Measurements from ENCODE around the gene UNC80. TPM values are rescaled to one million over a fixed set of nuclear protein-coding genes. Genes with fewer than 3 reads are reported as not detected.
A peak's percentile ranks its signal among the peaks of the same experiment; 100 is the strongest.
"Not testable (repeated sequence)": the region's sequence is repeated elsewhere in the genome, so short reads cannot be mapped to it uniquely, and the experiment has no call there.

UNC80 gene
- total RNA-seq, 4 donors from 2014 or later, result under 0.01 to 0.17 (median 0.09) TPM

GRCh38 chr2:209787416-209787815 lies 15.8 kb downstream of the UNC80 start:
- TF ChIP-seq EP300 (IDR thresholded peaks at IDR 0.05) (no peak), POLR2A (IDR thresholded peaks at IDR 0.05; ENCODE audit: low read depth) (no peak), POLR2AphosphoS5 (IDR thresholded peaks at IDR 0.05) (no peak)
- no peak overlapping the region for H3K4me3 ChIP-seq
- intact Hi-C loops (cut with DNase I), result no loop called here
- DNase-seq (ENCODE audit: extremely low spot score), result no peak
- 96% methylated on average over 5 of the region's 5 CpGs for WGBS
- H3K27me3 ChIP-seq, result no peaks in the 10 kb centered on the region
- no peaks in the 10 kb centered on the region for H3K9me3 ChIP-seq
- no peak overlapping the region for H3K27ac ChIP-seq (replicated peaks in 1 of 4)
- no peaks in the 10 kb centered on the region for H3K4me1 ChIP-seq
- no peaks in the 10 kb centered on the region for H3K36me3 ChIP-seq

- TF ChIP-seq EP300 (IDR thresholded peaks at IDR 0.05) (no peak), POLR2AphosphoS5 (IDR thresholded peaks at IDR 0.05) (no peak), POLR2A (IDR thresholded peaks at IDR 0.05; ENCODE audit: low read depth) (no peak)
- TF ChIP-seq, protein P1, sequence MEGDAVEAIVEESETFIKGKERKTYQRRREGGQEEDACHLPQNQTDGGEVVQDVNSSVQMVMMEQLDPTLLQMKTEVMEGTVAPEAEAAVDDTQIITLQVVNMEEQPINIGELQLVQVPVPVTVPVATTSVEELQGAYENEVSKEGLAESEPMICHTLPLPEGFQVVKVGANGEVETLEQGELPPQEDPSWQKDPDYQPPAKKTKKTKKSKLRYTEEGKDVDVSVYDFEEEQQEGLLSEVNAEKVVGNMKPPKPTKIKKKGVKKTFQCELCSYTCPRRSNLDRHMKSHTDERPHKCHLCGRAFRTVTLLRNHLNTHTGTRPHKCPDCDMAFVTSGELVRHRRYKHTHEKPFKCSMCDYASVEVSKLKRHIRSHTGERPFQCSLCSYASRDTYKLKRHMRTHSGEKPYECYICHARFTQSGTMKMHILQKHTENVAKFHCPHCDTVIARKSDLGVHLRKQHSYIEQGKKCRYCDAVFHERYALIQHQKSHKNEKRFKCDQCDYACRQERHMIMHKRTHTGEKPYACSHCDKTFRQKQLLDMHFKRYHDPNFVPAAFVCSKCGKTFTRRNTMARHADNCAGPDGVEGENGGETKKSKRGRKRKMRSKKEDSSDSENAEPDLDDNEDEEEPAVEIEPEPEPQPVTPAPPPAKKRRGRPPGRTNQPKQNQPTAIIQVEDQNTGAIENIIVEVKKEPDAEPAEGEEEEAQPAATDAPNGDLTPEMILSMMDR (IDR thresholded peaks at IDR 0.05), result no peak
- H3K4me1 ChIP-seq, result no peaks in the 10 kb centered on the region
- no peak overlapping the region for H3K27ac ChIP-seq (replicated peaks in 1 of 4)
- no peaks in the 10 kb centered on the region for H3K27me3 ChIP-seq
- 48% methylated on average over 1 of the region's 1 CpG for WGBS
- intact Hi-C loops (cut with DNase I), result no loop called here
- no peak overlapping the region for H3K4me3 ChIP-seq
- no peak for DNase-seq (ENCODE audit: extremely low spot score)
- no peaks in the 10 kb centered on the region for H3K36me3 ChIP-seq
- H3K9me3 ChIP-seq, result no peaks in the 10 kb centered on the region
Observed at GRCh38 chr2:209788925-209789324, 17.3 kb downstream of the UNC80 start.

GRCh38 chr2:209790066-209790728 lies 18.6 kb downstream of the UNC80 start:
- intact Hi-C loops (cut with DNase I), result no loop called here
- Histone ChIP-seq H3K4me1 (no peaks in the 10 kb centered on the region), H3K4me3 (peak overlapping the region in 1 of 4 donors; percentile 15), H3K27ac (replicated peaks in 1 of 4) (no peak overlapping the region), H3K27me3 (no peaks in the 10 kb centered on the region), H3K36me3 (no peaks in the 10 kb centered on the region), H3K9me3 (no peaks in the 10 kb centered on the region)
- 62% methylated on average over 6 of the region's 6 CpGs for WGBS
- DNase-seq (ENCODE audit: extremely low spot score), result no peak
- TF ChIP-seq EP300 (IDR thresholded peaks at IDR 0.05), result no peak
- TF ChIP-seq POLR2A (IDR thresholded peaks at IDR 0.05; ENCODE audit: low read depth), result no peak
- no peak for TF ChIP-seq POLR2AphosphoS5 (IDR thresholded peaks at IDR 0.05)
- TF ChIP-seq, protein P1 (IDR thresholded peaks at IDR 0.05), result no peak

DNA sequence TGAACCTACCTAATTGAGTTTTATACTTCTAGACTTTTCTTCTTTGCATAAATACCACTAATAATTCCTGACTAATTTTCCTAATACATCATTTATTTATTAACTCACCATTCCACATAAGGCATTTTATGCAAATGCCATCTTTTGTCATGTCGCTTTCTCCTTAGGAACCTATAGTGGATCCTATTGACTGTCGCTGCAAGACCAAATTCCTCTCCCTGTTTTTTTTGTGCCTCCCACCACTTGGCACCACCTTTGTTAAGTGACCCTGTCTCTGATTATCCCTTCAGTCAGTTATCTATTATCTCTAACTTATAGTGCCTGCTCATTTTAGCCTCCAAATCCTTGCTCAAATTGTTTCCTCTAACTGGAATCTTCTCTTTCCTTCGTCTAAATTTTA lies 19.5 kb downstream of the UNC80 start:
- intact Hi-C loops (cut with DNase I), result no loop called here
- Histone ChIP-seq H3K27ac (replicated peaks in 1 of 4) (no peak overlapping the region), H3K4me3 (no peak overlapping the region), H3K9me3 (no peaks in the 10 kb centered on the region), H3K27me3 (no peaks in the 10 kb centered on the region), H3K4me1 (no peaks in the 10 kb centered on the region), H3K36me3 (no peaks in the 10 kb centered on the region)
- TF ChIP-seq POLR2A (IDR thresholded peaks at IDR 0.05; ENCODE audit: low read depth), result no peak
- TF ChIP-seq, protein P1 (IDR thresholded peaks at IDR 0.05), result no peak
- TF ChIP-seq EP300 (IDR thresholded peaks at IDR 0.05), result no peak
- TF ChIP-seq POLR2AphosphoS5 (IDR thresholded peaks at IDR 0.05), result no peak
- WGBS, result 86% methylated on average over 3 of the region's 3 CpGs
- no peak for DNase-seq (ENCODE audit: extremely low spot score)

DNA sequence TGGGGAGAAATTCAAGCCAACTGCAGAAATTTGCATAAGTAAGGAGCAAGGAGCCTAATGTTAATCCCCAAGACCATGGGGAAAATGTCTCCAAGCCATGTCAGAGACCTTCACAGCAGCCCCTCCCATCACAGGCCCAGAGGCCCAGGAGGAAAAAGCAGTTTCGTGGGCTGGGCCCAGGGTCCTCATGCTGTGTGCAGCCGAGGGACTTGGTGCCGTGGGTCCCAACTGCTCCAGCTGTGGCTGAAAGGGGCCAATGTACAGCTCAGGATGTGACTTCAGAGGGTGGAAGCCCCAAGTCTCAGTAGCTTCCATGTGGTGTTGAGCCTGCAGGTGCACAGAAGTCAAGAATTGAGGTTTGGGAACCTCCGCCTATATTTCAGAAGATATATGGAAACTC lies 23.8 kb downstream of the UNC80 start:
- H3K27me3 ChIP-seq; H3K27ac ChIP-seq (replicated peaks in 1 of 4); H3K4me1 ChIP-seq; intact Hi-C loops (cut with DNase I); H3K36me3 ChIP-seq; H3K4me3 ChIP-seq; H3K9me3 ChIP-seq; DNase-seq (ENCODE audit: extremely low spot score): not testable (repeated sequence)
- WGBS, result 98% methylated on average over 4 of the region's 4 CpGs

- Histone ChIP-seq H3K36me3 (no peaks in the 10 kb centered on the region), H3K9me3 (no peaks in the 10 kb centered on the region), H3K4me3 (no peak overlapping the region), H3K27ac (replicated peaks in 1 of 4) (no peak overlapping the region), H3K27me3 (no peaks in the 10 kb centered on the region), H3K4me1 (no peaks in the 10 kb centered on the region)
- intact Hi-C loops (cut with DNase I), result no loop called here
- TF ChIP-seq, protein P1 (IDR thresholded peaks at IDR 0.05), result no peak
- TF ChIP-seq POLR2AphosphoS5 (IDR thresholded peaks at IDR 0.05) (no peak), POLR2A (IDR thresholded peaks at IDR 0.05; ENCODE audit: low read depth) (no peak), EP300 (IDR thresholded peaks at IDR 0.05) (no peak)
- 56% methylated on average over 1 of the region's 1 CpG for WGBS
- no peak for DNase-seq (ENCODE audit: extremely low spot score)
Observed at GRCh38 chr2:209805351-209805750, 33.7 kb downstream of the UNC80 start.
